GM12878 (cell line): ENCODE results near the gene AP3D1. TPM values are rescaled to one million over a fixed set of nuclear protein-coding genes. Genes with fewer than 3 reads are reported as not detected.

Experiments
- ATAC-seq: fragments of 200-7000 bp; cut with Tn5 transposase; 3 replicates; pipeline ENCODE4 v1.9.1; 2020; ENCODE audit warnings: mild to moderate bottlenecking, moderate library complexity
- BruUV-seq: library from RNA; stranded (reverse); fragments of 400-500 nt; replicated peaks from 2 replicates; lab custom pipeline; 2021; lab: Mats Ljungman, UMichigan
- CTCF ChIA-PET: fragments of 300-600 bp; sonication (Branson Sonifier 250); formaldehyde crosslinking; extraction: SDS; loops from one replicate; lab custom pipeline; 2021; ENCODE audit warnings: inconsistent platforms; lab: Yijun Ruan, JAX
- POLR2A ChIA-PET: fragments of 350-600 bp; formaldehyde crosslinking; extraction: SDS; loops from one replicate; lab custom pipeline; 2021; ENCODE audit warnings: inconsistent platforms; lab: Charles Lee
- RAD21 ChIA-PET: fragments of 300-600 bp; sonication (Branson Sonifier 250); formaldehyde crosslinking; loops from one replicate; lab custom pipeline; 2023; ENCODE audit warnings: antibody characterized with exemption; ENCODE audit not compliant: unreplicated experiment; lab: Charles Lee
- SMC1A ChIA-PET: fragments of 300-600 bp; sonication (Branson Sonifier 250); formaldehyde crosslinking; loops from one replicate; lab custom pipeline; 2023; ENCODE audit not compliant: unreplicated experiment, uncharacterized antibody; lab: Charles Lee
- DNase-seq: peaks from one replicate; pipeline ENCODE4 v3.0.0-alpha.2; 2011; ENCODE audit warnings: low read depth, low spot score
- FAIRE-seq: peaks from 3 replicates; lab custom pipeline; 2011; peaks lifted over from hg19 to GRCh38; lab: Jason Lieb, UNC
- H2AFZ ChIP-seq: 2 replicates; pipeline ENCODE4 v1.6.0; 2011; ENCODE audit warnings: low read depth, low read length, control low read depth; ENCODE audit not compliant: control insufficient read depth
- H3K27ac ChIP-seq: 2 replicates; pipeline ENCODE4 v1.5.1; 2011; ENCODE audit warnings: control low read depth; ENCODE audit not compliant: control insufficient read depth, insufficient read depth
- H3K27me3 ChIP-seq, 2 experiments: replicated peaks in 1 of 2; 2 replicates each; pipeline versions ENCODE4 v1.6.0 to v1.6.1; 2011; ENCODE audit warnings: low read length in 1 of 2; ENCODE audit not compliant: control insufficient read depth in 2 of 2, insufficient read depth in 2 of 2
- H3K36me3 ChIP-seq, 2 experiments: 2 replicates each; pipeline ENCODE4 v1.5.1; 2011; ENCODE audit warnings: low read length in 1 of 2; ENCODE audit not compliant: control insufficient read depth in 2 of 2, insufficient read depth in 2 of 2
- H3K4me1 ChIP-seq: 2 replicates; pipeline ENCODE4 v1.6.1; 2011; ENCODE audit warnings: mild to moderate bottlenecking, low read length, moderate library complexity, mixed read lengths; ENCODE audit not compliant: control insufficient read depth, insufficient read depth
- H3K4me2 ChIP-seq: 2 replicates; pipeline ENCODE4 v1.6.0; 2011; ENCODE audit warnings: control low read depth; ENCODE audit not compliant: control insufficient read depth, insufficient read depth
- H3K4me3 ChIP-seq: fragments of 200-600 bp; sonication (generic); 2 replicates; pipeline ENCODE4 v1.5.1; 2016
- H3K79me2 ChIP-seq: 2 replicates; pipeline ENCODE4 v1.6.0; 2011; ENCODE audit warnings: low read length; ENCODE audit not compliant: control insufficient read depth, insufficient read depth
- H3K9ac ChIP-seq: 2 replicates; pipeline ENCODE4 v1.8.0; 2011; ENCODE audit warnings: low read length, control low read depth, mixed read lengths; ENCODE audit not compliant: control insufficient read depth, insufficient read depth
- H3K9me3 ChIP-seq: replicated peaks from 3 replicates; pipeline ENCODE4 v1.5.1; 2011; ENCODE audit warnings: mild to moderate bottlenecking, low read length; ENCODE audit not compliant: control insufficient read depth, insufficient read depth
- H4K20me1 ChIP-seq: 2 replicates; pipeline ENCODE4 v1.6.0; 2011; ENCODE audit not compliant: control insufficient read depth, insufficient read depth
- ATF7 ChIP-seq: fragments of 450-650 bp; IDR thresholded peaks from 2 replicates; pipeline ENCODE4 v1.6.1; 2016; ENCODE audit warnings: low read depth, mild to moderate bottlenecking
- BHLHE40 ChIP-seq, 2 experiments: fragments of 450-650 bp in 1 of 2; IDR thresholded peaks; 2 replicates each; pipeline ENCODE4 v1.6.1; 2011 to 2017; ENCODE audit warnings: low read depth in 2 of 2, borderline replicate concordance in 1 of 2, improper control_type of control experiment in 1 of 2, low read length in 1 of 2, mild to moderate bottlenecking in 1 of 2
- CBX5 ChIP-seq: sonication (generic); IDR thresholded peaks from 2 replicates; pipeline ENCODE4 v1.6.1; 2016; ENCODE audit warnings: low read depth, moderate library complexity, mild to moderate bottlenecking, inconsistent platforms
- CHD4 ChIP-seq: fragments of 200-600 bp; sonication (generic); IDR thresholded peaks from 2 replicates; pipeline ENCODE4 v1.6.1; 2016; ENCODE audit warnings: mild to moderate bottlenecking
- EED ChIP-seq: sonication (generic); IDR thresholded peaks from 2 replicates; pipeline ENCODE4 v1.6.1; 2016; ENCODE audit warnings: antibody characterized with exemption, low read depth
- EZH2 ChIP-seq: IDR thresholded peaks from 2 replicates; pipeline ENCODE4 v1.6.1; 2012; ENCODE audit warnings: low read depth, mild to moderate bottlenecking, control low read depth, inconsistent platforms, low read length, borderline replicate concordance; ENCODE audit not compliant: control insufficient read depth
- GATAD2B ChIP-seq: fragments of 450-650 bp; conservative IDR thresholded peaks from 2 replicates; pipeline ENCODE4 v1.6.1; 2017; ENCODE audit warnings: low read depth, mild to moderate bottlenecking, moderate library complexity
- IKZF2 ChIP-seq, 2 experiments: fragments of 450-650 bp; IDR thresholded peaks; 2 replicates each; pipeline ENCODE4 v1.6.1; 2017; ENCODE audit warnings: mild to moderate bottlenecking in 2 of 2, moderate library complexity in 2 of 2
- IRF4 ChIP-seq: IDR thresholded peaks from 2 replicates; pipeline ENCODE4 v1.6.1; 2011; ENCODE audit warnings: low read depth, low read length
- JUNB ChIP-seq: IDR thresholded peaks from 2 replicates; pipeline ENCODE4 v1.6.1; 2016; ENCODE audit warnings: antibody characterized with exemption, mild to moderate bottlenecking
- MEF2B ChIP-seq: fragments of 450-650 bp; IDR thresholded peaks from 2 replicates; pipeline ENCODE4 v1.6.1; 2018; ENCODE audit warnings: mild to moderate bottlenecking, moderate library complexity; ENCODE audit not compliant: partially characterized antibody, poor library complexity, severe bottlenecking
- NFXL1 ChIP-seq: fragments of 450-650 bp; IDR thresholded peaks from 2 replicates; pipeline ENCODE4 v1.6.1; 2017; ENCODE audit warnings: antibody characterized with exemption, mild to moderate bottlenecking, borderline replicate concordance
- RCOR1 ChIP-seq: conservative IDR thresholded peaks from 2 replicates; pipeline ENCODE4 v1.6.1; 2012; ENCODE audit warnings: low read depth, low read length, improper control_type of control experiment
- SIN3A ChIP-seq: IDR thresholded peaks from 2 replicates; pipeline ENCODE4 v1.6.1; 2012; ENCODE audit warnings: low read depth, low read length, improper control_type of control experiment
- SMC3 ChIP-seq: IDR thresholded peaks from 2 replicates; pipeline ENCODE4 v1.6.1; 2011; ENCODE audit warnings: low read length, improper control_type of control experiment, borderline replicate concordance
- SUPT20H ChIP-seq: IDR thresholded peaks from 2 replicates; pipeline ENCODE4 v1.6.1; 2011; ENCODE audit warnings: low read depth, mild to moderate bottlenecking, low read length, moderate library complexity, borderline replicate concordance; ENCODE audit not compliant: control insufficient read depth
- TCF3 ChIP-seq: IDR thresholded peaks from 2 replicates; pipeline ENCODE4 v1.6.1; 2012; ENCODE audit warnings: low read depth, mild to moderate bottlenecking, low read length, borderline replicate concordance; ENCODE audit not compliant: insufficient read depth
- TCF7 ChIP-seq: IDR thresholded peaks from 2 replicates; pipeline ENCODE4 v1.6.1; 2014; ENCODE audit warnings: antibody characterized with exemption, borderline replicate concordance
- YY1 ChIP-seq: IDR thresholded peaks from 2 replicates; pipeline ENCODE4 v1.6.1; 2011; ENCODE audit warnings: low read depth, mild to moderate bottlenecking, low read length
- WGBS: methylation state at CpG from one replicate; pipeline ENCODE4 v1.1.6; 2016; ENCODE audit warnings: low lambda C conversion rate; ENCODE audit not compliant: insufficient replicate concordance, insufficient coverage; ENCODE audit errors: missing lambda C conversion rate; 5-methylcytosine and 5-hydroxymethylcytosine counted together
- in situ Hi-C: fragments of 300-500 bp; cut with MboI; formaldehyde crosslinking; loops from 9 replicates; pipeline ENCODE4 v1.14.3; 2018; ENCODE audit warnings: mixed read lengths
- intact Hi-C: fragments of 100-400 bp; cut with micrococcal nuclease; formaldehyde crosslinking; loops from one replicate; pipeline ENCODE4 v1.14.2; 2022; ENCODE audit not compliant: unreplicated experiment
- polyA plus RNA-seq, 11 experiments: library from polyadenylated mRNA; depleted of rRNA in 4 of 11; unstranded in 6 of 11; stranded (reverse) in 5 of 11; fragments of >200 nt; fragmentation: Nextera tagmentation in 4 of 11; fragmentation: Illumina TruSeq in 1 of 11; extraction: Ambion mirVana in 4 of 11; extraction: Trizol in 1 of 11; gene quantifications; 1 replicate in 1 of 11; 2 replicates in 10 of 11; pipeline versions ENCODE4 v1.2.1 to v1.2.3, GENCODE V29; 2011 to 2016; ENCODE audit warnings: inconsistent platforms in 2 of 11, missing spikeins in 2 of 11, low read depth in 1 of 11
- total RNA-seq, 4 experiments: library from RNA; depleted of rRNA in 3 of 4; stranded (reverse); fragments of >200 nt in 3 of 4; fragmentation: Illumina TruSeq in 1 of 4; extraction: Trizol in 1 of 4; gene quantifications; 2 replicates each; pipeline versions ENCODE4 v1.2.1 to v1.2.3, GENCODE V29; 2013 to 2021

Gene AP3D1
- total and polyA plus RNA-seq, 10 of the 15 experiments (the other 5 are each of a cell fraction or from before 2014, with no cell fraction given), result 1.5 to 108 (median 59.1) TPM

- no peak for TF ChIP-seq SUPT20H
- no peak for TF ChIP-seq CHD4
- no peak for TF ChIP-seq TCF7
- no peak for TF ChIP-seq JUNB
- TF ChIP-seq CBX5, result no peak
- no peak for TF ChIP-seq EZH2
Observed at GRCh38 chr19:2061495-2062388, 89.6 kb downstream of the AP3D1 start (continued).

- Histone ChIP-seq H3K9me3 (no peaks in the 10 kb centered on the region), H3K36me3 (no peaks in the 10 kb centered on the region), H3K27me3 (no peaks in the 10 kb centered on the region), H3K4me3 (peak overlapping the region; percentile 88), H3K9ac (peak overlapping the region; percentile 97), H4K20me1 (no peaks in the 10 kb centered on the region), H3K79me2 (peaks cover 14% of the 10 kb centered on the region), H3K4me2 (peak overlapping the region; percentile 99), H3K27ac (peak overlapping the region; percentile 98), H2AFZ (peak overlapping the region; percentile 57), H3K4me1 (peaks cover 26% of the 10 kb centered on the region)
- BruUV-seq, result TSS peak; percentile 85
- ATAC-seq (peak; percentile 53), DNase-seq (no peak), FAIRE-seq (peak; percentile 41)
- ChIA-PET RAD21 (interaction anchor here (0.7 to 1.2 kb wide), 4 partner anchors 9 to 29 kb away, joined by 3 to 6 read pairs (median 4); no protein-coding TSS in a partner anchor), CTCF (interaction anchor here (0.6 to 1.2 kb wide), 4 partner anchors 9 to 164 kb away, joined by 3 to 6 read pairs (median 4); partner anchors contain the start of gene MKNK2), POLR2A (interaction anchor here (0.9 to 3.1 kb wide), 10 partner anchors 9 to 119 kb away, joined by 4 to 13 read pairs (median 7); no protein-coding TSS in a partner anchor), SMC1A (interaction anchor here (1.9 to 3.3 kb wide), 2 partner anchors 9 to 19 kb away, joined by 6 to 12 read pairs; no protein-coding TSS in a partner anchor)
- 1% methylated on average over 46 of the region's 55 CpGs for WGBS
- intact Hi-C loops, result loop anchor here (5.0 kb wide), 1 partner anchor 44 kb away; the partner anchor contains the start of gene BTBD2
- in situ Hi-C loops, result no loop called here
- TF ChIP-seq MEF2B, result peak; percentile 42
- 0 out of 2 replicates have a peak, but pooled peaks have one; percentile 14 for TF ChIP-seq TCF3
- 0 out of 2 replicates have a peak, but pooled peaks have one; percentile 56 for TF ChIP-seq RCOR1
- TF ChIP-seq YY1, result 0 out of 2 replicates have a peak, but pooled peaks have one; percentile 10
- TF ChIP-seq IKZF2 (IDR thresholded peaks at IDR 0.05), result peak in 1 of 2 experiments; percentile 45; a peak in 1 of 4 replicates
- peak; percentile 52; the same call in 1 of the 2 replicates for TF ChIP-seq SIN3A
- 0 out of 2 replicates have a peak, but pooled peaks have one; percentile 36 for TF ChIP-seq NFXL1
- TF ChIP-seq GATAD2B, result peak; percentile 82
- no peak for TF ChIP-seq SMC3
- no peak for TF ChIP-seq IRF4
- no peak for TF ChIP-seq ATF7
- no peak for TF ChIP-seq EED
- peak; percentile 87 to 89 for TF ChIP-seq BHLHE40 (IDR thresholded peaks at IDR 0.05; ENCODE audit: borderline replicate concordance in 1 of 2, low read depth in 2 of 2, low read length in 1 of 2)
Observed at GRCh38 chr19:2060884-2061494, 90.4 kb downstream of the AP3D1 start.
